ENCODE results near the gene PNLIPRP1. TPM values are rescaled to one million over a fixed set of nuclear protein-coding genes. Genes with fewer than 3 reads are reported as not detected.

Gene PNLIPRP1
- polyA plus RNA-seq, 3 donors, result 0.04 TPM; not detected in 2

DNA sequence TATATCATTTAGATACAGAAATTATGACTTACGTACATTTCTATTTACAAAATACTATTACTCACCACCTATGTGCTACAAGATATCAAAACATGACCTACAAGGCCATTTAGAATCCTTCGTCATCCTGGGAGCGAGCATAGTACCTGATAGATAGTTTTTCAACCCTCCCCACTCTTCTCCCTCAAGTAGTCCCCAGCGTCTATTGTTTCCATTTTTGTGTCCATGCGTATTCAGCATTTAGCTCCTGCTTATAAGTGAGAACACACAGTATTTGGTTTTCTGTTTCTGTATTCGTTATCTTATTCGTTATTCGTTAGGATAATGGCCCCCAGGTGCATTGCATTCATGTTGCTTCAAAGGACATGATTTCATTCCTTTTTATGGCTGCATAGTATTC lies 58.1 kb downstream of the PNLIPRP1 start:
- Histone ChIP-seq H3K4me1 (ENCODE audit: control insufficient read depth in 1 of 2, insufficient read depth in 2 of 2, low read length in 2 of 2) (no peaks in the 10 kb centered on the region), H2AFZ (ENCODE audit: insufficient read depth, low read depth, low read length, poor library complexity, severe bottlenecking) (no peak overlapping the region), H3K36me3 (replicated peaks in 1 of 2; ENCODE audit: control insufficient read depth in 1 of 2, insufficient read depth in 2 of 2, low read length in 2 of 2) (no peaks in the 10 kb centered on the region), H3K4me2 (replicated peaks; ENCODE audit: extremely low read depth, low read length, poor library complexity, severe bottlenecking) (no peak overlapping the region), H3K4me3 (replicated peaks in 1 of 3; ENCODE audit: low read depth in 2 of 3, low read length in 3 of 3) (no peak overlapping the region), H3K9ac (ENCODE audit: insufficient read depth, low read length, poor library complexity, severe bottlenecking) (no peak overlapping the region), H3K79me2 (ENCODE audit: insufficient read depth, low read length) (no peaks in the 10 kb centered on the region), H4K20me1 (ENCODE audit: insufficient read depth, low read length) (no peaks in the 10 kb centered on the region), H3K9me3 (replicated peaks in 1 of 2; ENCODE audit: control insufficient read depth in 1 of 2, insufficient read depth in 1 of 2, low read length in 2 of 2) (no peaks in the 10 kb centered on the region), H3K27me3 (ENCODE audit: control insufficient read depth in 2 of 2, insufficient read depth in 2 of 2, low read length in 2 of 2) (no peaks in the 10 kb centered on the region), H3K27ac (ENCODE audit: low read depth in 1 of 2, low read length in 2 of 2) (no peak overlapping the region)
- intact Hi-C loops (cut with micrococcal nuclease), result no loop called here
- Mint-ChIP-seq H3K27me3 (ENCODE audit: low read depth in 3 of 3) (peaks cover 0 to 14% (median 2%) of the 10 kb centered on the region in 3 donors), H3K4me1 (no peaks in the 10 kb centered on the region), H3K36me3 (no peaks in the 10 kb centered on the region), H3K27ac (no peak overlapping the region), H3K9me3 (peaks cover 0 to 8% (median 3%) of the 10 kb centered on the region in 7 donors), H3K4me3 (no peak overlapping the region)
- whole genome bisulfite sequencing (ENCODE audit: insufficient coverage), result 60% methylated on average over 2 of the region's 8 CpGs
- no peak for TF ChIP-seq CTCF (IDR thresholded peaks at IDR 0.05)
- no peak for DNase-seq

GRCh38 chr10:116653885-116654284 lies 63.1 kb downstream of the PNLIPRP1 start:
- WGBS (ENCODE audit: insufficient coverage), result no CpG with 5 or more reads among the region's 1 CpG
- H3K27ac Mint-ChIP-seq, result no peak overlapping the region
- Histone ChIP-seq H3K4me1 (ENCODE audit: control insufficient read depth in 1 of 2, insufficient read depth in 2 of 2, low read length in 2 of 2) (no peaks in the 10 kb centered on the region), H3K36me3 (replicated peaks in 1 of 2; ENCODE audit: control insufficient read depth in 1 of 2, insufficient read depth in 2 of 2, low read length in 2 of 2) (no peaks in the 10 kb centered on the region), H3K4me2 (replicated peaks; ENCODE audit: extremely low read depth, low read length, poor library complexity, severe bottlenecking) (no peak overlapping the region), H3K4me3 (replicated peaks in 1 of 3; ENCODE audit: low read depth in 2 of 3, low read length in 3 of 3) (no peak overlapping the region), H3K79me2 (ENCODE audit: insufficient read depth, low read length) (no peaks in the 10 kb centered on the region), H3K27me3 (ENCODE audit: control insufficient read depth in 2 of 2, insufficient read depth in 2 of 2, low read length in 2 of 2) (no peaks in the 10 kb centered on the region), H4K20me1 (ENCODE audit: insufficient read depth, low read length) (no peaks in the 10 kb centered on the region), H3K27ac (ENCODE audit: low read depth in 1 of 2, low read length in 2 of 2) (no peak overlapping the region), H3K9ac (ENCODE audit: insufficient read depth, low read length, poor library complexity, severe bottlenecking) (no peak overlapping the region), H3K9me3 (replicated peaks in 1 of 2; ENCODE audit: control insufficient read depth in 1 of 2, insufficient read depth in 1 of 2, low read length in 2 of 2) (no peaks in the 10 kb centered on the region), H2AFZ (ENCODE audit: insufficient read depth, low read depth, low read length, poor library complexity, severe bottlenecking) (no peak overlapping the region)
- no peak overlapping the region for H3K4me3 Mint-ChIP-seq
- intact Hi-C loops (cut with micrococcal nuclease), result no loop called here
- DNase-seq, result no peak
- no peaks in the 10 kb centered on the region for H3K36me3 Mint-ChIP-seq
- TF ChIP-seq CTCF (IDR thresholded peaks at IDR 0.05), result no peak
- H3K4me1 Mint-ChIP-seq, result no peaks in the 10 kb centered on the region
- H3K27me3 Mint-ChIP-seq (ENCODE audit: low read depth in 3 of 3), result peaks cover 2 to 11% (median 2%) of the 10 kb centered on the region in 3 donors
- peaks cover 0 to 7% (median 0%) of the 10 kb centered on the region in 7 donors for H3K9me3 Mint-ChIP-seq
